ENCODE data around the gene CTSV.
"Not testable (repeated sequence)": the region's sequence is repeated elsewhere in the genome, so short reads cannot be mapped to it uniquely, and the experiment has no call there.

Gene CTSV

DNA sequence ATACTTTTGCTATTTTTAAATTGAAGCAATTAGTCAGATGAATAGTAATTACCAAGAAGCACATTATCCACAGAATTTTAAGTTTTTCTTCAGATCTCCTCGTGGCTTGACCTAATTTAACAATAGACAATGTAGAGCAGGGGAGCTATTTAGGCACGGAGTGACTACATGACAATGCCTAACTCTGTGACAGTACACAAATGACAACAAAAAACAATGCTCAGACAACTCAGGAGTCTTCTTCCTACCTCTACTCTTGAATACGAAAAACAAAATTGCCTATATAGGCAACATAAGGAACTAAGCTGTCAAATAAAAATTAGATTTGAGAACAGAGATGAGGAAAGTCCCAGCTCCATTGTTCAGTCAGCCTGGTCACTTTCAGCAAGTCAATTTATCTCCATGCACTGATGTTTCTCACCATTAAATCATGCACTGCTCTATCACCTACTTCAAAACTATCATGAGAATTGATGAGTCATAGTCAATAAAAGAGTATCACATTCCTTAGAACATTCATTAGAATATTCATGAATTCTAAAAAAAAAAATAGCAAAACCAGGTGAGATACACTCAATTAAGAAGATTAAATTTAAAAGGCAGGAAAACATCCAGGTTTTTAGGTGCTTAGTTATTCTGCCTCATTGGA, 38.7 kb downstream of the CTSV start:
- not testable (repeated sequence) for H3K9ac ChIP-seq (ENCODE audit: low read depth, low read length); H3K9me3 ChIP-seq (ENCODE audit: control insufficient read depth, insufficient read depth, low read length); H3K36me3 ChIP-seq (ENCODE audit: insufficient read depth, low read length); H3K4me1 ChIP-seq (ENCODE audit: insufficient read depth, low read length)

DNA sequence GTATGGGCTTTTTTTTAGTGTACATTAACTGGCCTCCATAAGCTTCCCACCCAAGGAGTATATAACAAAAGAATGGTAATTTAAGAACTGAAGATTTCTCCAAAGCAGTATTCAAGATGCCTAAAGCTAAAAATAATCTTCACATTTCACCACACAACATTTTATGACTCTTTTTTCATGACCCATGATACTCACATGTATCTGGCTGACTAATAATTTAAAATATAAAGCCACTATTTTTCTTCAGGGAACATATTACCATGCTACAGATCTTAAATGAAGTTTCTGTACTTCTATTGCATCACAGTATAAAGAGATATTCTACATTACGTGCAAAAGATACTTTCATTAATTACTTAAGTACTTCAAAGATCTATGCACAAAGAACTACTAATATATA, 39.2 kb downstream of the CTSV start:
- not testable (repeated sequence) for H3K9ac ChIP-seq (ENCODE audit: low read depth, low read length); H3K36me3 ChIP-seq (ENCODE audit: insufficient read depth, low read length); H3K4me1 ChIP-seq (ENCODE audit: insufficient read depth, low read length); H3K9me3 ChIP-seq (ENCODE audit: control insufficient read depth, insufficient read depth, low read length)

DNA sequence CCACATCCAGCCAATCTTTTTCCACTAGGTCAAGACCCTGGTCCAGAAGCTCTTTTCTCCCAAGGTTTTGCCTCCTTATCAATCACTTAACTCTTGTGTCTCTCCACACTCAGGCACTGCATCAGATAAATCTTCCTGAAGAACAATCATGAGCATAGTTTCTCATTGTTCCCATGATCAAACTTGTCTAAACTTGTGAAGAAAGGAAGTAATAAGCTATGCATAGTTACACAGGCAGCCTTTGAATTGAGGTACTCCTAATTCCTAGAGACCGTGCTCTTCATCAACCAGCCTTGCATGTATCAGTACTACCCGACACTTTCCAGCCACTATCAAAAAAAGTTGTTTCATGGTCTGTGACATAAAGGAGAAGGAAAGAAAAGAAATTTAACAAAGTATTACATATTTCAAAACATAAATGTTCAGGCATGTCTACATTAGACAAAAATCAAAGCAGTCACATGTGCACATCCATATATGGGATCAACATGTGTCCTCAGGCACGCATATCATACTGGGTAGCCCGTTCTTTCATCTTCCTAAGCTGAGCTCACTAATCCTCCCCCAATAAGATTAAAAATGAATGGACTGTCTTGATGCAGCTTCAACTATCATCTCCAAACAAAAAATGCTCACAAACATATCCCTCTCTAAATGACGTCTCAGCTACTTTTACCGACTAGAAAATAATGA, 41.8 kb downstream of the CTSV start:
- not testable (repeated sequence) for H3K36me3 ChIP-seq (ENCODE audit: insufficient read depth, low read length); H3K9ac ChIP-seq (ENCODE audit: low read depth, low read length); H3K9me3 ChIP-seq (ENCODE audit: control insufficient read depth, insufficient read depth, low read length); H3K4me1 ChIP-seq (ENCODE audit: insufficient read depth, low read length)

DNA sequence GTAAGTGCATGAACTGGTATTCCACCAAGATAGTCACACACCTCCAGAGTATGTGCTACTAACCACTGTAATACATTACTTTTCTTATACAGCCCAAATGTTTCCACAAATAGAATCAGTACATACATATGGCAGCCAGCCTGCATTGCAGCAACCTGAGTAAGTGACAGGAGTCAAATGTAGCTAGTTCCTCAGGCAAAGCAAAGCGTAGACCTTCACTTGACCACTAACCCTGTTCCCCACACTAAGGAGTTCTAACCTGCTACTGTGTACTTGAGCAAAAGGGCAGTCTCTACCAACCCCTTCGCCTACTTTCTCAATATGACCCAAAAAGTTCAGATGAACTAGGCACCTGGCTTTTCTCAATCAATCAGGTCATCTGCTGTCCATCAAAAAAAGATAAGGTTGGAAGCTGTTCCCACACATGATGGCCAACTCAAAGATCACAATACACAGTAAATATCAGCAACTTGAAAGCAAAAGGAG, 44.4 kb downstream of the CTSV start:
- H3K36me3 ChIP-seq (ENCODE audit: insufficient read depth, low read length); H3K4me1 ChIP-seq (ENCODE audit: insufficient read depth, low read length); H3K9ac ChIP-seq (ENCODE audit: low read depth, low read length); H3K9me3 ChIP-seq (ENCODE audit: control insufficient read depth, insufficient read depth, low read length): not testable (repeated sequence)

DNA sequence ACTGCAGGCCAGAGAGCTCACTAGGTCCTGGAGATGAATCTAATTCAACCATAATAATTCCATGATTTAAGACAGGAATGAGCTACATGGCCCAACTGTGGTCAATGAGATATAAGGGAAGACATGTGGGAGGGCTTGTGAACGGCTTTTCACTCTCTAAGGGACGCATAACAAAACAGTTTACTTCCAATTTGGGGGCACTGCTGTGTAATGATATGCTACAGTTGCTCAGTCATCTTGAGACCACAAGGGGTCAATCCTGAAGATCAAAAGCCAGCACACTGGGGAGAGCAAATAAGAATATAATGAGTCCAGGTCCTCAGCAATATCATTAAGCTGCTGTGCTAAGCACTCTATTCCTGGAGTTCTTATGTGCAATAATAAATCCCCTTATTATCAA, 46.6 kb downstream of the CTSV start:
- H3K36me3 ChIP-seq (ENCODE audit: insufficient read depth, low read length); H3K9me3 ChIP-seq (ENCODE audit: control insufficient read depth, insufficient read depth, low read length); H3K4me1 ChIP-seq (ENCODE audit: insufficient read depth, low read length); H3K9ac ChIP-seq (ENCODE audit: low read depth, low read length): not testable (repeated sequence)

DNA sequence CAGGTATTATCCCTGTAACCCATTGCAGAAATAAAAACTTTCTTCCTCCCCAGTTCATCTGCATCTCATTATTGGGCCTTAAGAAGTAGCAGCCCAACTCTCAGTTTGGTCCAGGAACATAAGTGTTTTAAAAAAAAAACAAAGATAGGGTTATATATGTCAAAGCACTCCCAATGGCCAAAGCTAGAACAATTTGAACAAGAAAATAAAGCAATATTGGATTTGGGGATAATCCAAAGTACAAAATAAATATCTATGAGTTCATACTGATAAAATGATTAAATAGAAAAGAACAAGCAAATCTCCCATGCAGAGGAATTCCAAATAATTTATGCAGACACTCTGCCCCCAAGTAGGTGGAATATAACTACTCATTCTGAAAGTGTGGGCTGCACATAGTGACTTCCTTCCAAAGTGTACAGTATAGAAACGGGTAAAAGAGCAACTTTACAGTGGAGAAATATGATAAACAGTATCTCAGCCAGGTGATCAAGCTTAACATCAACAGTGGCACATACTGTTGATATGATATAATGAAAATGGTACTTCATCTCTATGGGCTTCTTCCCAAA, 49.1 kb downstream of the CTSV start:
- H3K4me1 ChIP-seq (ENCODE audit: insufficient read depth, low read length); H3K9ac ChIP-seq (ENCODE audit: low read depth, low read length); H3K36me3 ChIP-seq (ENCODE audit: insufficient read depth, low read length); H3K9me3 ChIP-seq (ENCODE audit: control insufficient read depth, insufficient read depth, low read length): not testable (repeated sequence)

DNA sequence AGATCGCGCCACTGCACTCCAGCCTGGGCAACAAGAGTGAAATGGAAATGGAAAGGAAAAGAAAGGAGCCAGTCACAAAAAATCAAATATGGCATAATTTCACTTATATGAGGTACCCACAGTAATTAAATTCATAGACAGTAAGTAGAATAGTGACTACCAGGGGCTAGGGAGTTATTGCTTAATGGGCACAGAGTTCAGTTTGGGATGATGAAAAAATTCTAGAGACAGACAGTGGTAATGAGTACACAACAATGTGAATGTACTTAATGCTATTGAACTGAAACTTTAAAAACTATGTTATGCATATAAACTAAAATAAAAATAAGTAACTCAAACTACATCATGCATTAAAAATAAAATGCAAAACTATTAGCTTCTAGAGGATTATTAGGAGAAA, 54.1 kb downstream of the CTSV start:
- H3K4me1 ChIP-seq (ENCODE audit: insufficient read depth, low read length); H3K9ac ChIP-seq (ENCODE audit: low read depth, low read length); H3K9me3 ChIP-seq (ENCODE audit: control insufficient read depth, insufficient read depth, low read length); H3K36me3 ChIP-seq (ENCODE audit: insufficient read depth, low read length): not testable (repeated sequence)

DNA sequence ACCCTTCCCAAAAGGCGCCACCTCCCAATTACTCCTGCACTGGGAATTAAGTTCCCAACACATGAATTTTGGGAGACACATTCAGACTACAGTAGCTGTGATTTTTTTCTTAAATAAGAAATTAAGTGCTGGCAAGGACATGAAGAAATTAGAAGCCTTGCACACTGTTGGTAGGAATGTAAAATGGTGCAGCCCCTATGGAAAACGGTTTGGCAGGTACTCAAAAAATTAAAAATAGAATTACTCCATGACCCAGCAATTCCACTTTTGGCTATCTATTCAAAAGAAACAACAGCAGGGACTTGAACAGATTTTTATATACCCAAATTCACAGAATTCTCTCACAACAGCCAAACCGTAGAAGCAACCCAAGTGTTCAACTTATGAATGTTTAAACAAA, 54.8 kb downstream of the CTSV start:
- not testable (repeated sequence) for H3K9ac ChIP-seq (ENCODE audit: low read depth, low read length); H3K4me1 ChIP-seq (ENCODE audit: insufficient read depth, low read length)

DNA sequence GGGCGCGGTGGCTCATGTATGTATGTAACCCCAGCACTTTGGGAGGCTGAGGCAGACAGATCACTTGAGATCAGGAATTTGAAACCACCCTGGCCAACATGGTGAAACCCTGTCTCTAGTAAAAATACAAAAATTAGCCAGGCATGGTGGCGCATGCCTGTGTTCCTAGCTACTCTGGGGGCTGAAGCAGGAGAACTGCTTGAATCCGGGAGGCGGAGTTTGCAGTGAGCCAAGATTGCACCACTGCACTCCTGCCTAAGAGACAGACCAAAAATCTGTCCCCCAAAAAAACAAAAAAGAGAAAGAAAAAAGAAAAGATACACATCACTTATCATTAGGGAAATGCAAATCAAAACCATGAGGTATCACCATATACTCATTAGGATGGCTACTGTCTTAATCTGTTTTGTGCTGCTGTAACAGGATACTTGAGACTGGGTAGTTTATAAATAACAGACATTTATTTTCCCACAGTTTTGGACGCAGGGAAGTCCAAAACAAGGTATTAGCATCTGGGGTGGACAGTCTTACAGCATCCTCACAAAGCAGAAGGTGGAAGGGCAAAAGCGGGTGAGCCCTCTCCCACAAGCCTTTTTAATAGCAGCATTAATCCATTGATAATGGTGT, 55.3 kb downstream of the CTSV start:
- H3K4me1 ChIP-seq (ENCODE audit: insufficient read depth, low read length); H3K36me3 ChIP-seq (ENCODE audit: insufficient read depth, low read length); H3K9ac ChIP-seq (ENCODE audit: low read depth, low read length); H3K9me3 ChIP-seq (ENCODE audit: control insufficient read depth, insufficient read depth, low read length): not testable (repeated sequence)

More for the DNA sequence above, 54.8 kb downstream of the CTSV start:
- H3K36me3 ChIP-seq (ENCODE audit: insufficient read depth, low read length); H3K9me3 ChIP-seq (ENCODE audit: control insufficient read depth, insufficient read depth, low read length): not testable (repeated sequence)
